ENCODE measurements around the gene RHOB. TPM values are rescaled to one million over a fixed set of nuclear protein-coding genes. Genes with fewer than 3 reads are reported as not detected.

RHOB gene
- total RNA-seq, 1 donor from 2014 or later, result 16.1 TPM

GRCh38 chr2:20447437-20448245 is 767 bp downstream of the RHOB start:
- H3K4me3 ChIP-seq, result peak overlapping the region; percentile 59
- peak; percentile 67 for DNase-seq (ENCODE audit: low spot score)
- H3K27ac Mint-ChIP-seq, result peak overlapping the region; percentile 74
- peak overlapping the region; percentile 51 for H2AFZ ChIP-seq (replicated peaks)
- peaks cover 25% of the 10 kb centered on the region for H3F3A ChIP-seq (ENCODE audit: low read depth)
- peaks cover 39% of the 10 kb centered on the region for H3K4me1 ChIP-seq
- peaks cover 4% of the 10 kb centered on the region for H3K27me3 Mint-ChIP-seq (ENCODE audit: insufficient read depth, low read depth)
- peaks cover 4% of the 10 kb centered on the region for H3K36me3 Mint-ChIP-seq
- H3K4me2 ChIP-seq, result peak overlapping the region; percentile 83
- H4K20me1 ChIP-seq (ENCODE audit: low read depth), result peaks cover 31% of the 10 kb centered on the region
- H3K9me3 Mint-ChIP-seq, result no peaks in the 10 kb centered on the region
- H3K4me1 Mint-ChIP-seq, result peaks cover 52% of the 10 kb centered on the region
- H3K4me3 Mint-ChIP-seq, result peak overlapping the region; percentile 96
- H3K9me3 ChIP-seq (ENCODE audit: low read depth), result no peaks in the 10 kb centered on the region
- H3K79me2 ChIP-seq (ENCODE audit: low read depth), result no peaks in the 10 kb centered on the region
- no peak overlapping the region for H3K27ac ChIP-seq
- no peaks in the 10 kb centered on the region for H3K36me3 ChIP-seq
- TF ChIP-seq CTCF (IDR thresholded peaks at IDR 0.05) (no peak), EZH2phosphoT487 (IDR thresholded peaks at IDR 0.05) (peak; percentile 77), EZH2 (IDR thresholded peaks at IDR 0.05) (peak; percentile 80)
- peak overlapping the region; percentile 42 for H3K9ac ChIP-seq
- peaks cover 76% of the 10 kb centered on the region for H3K27me3 ChIP-seq

GRCh38 chr2:20448246-20448976 is 1.5 kb downstream of the RHOB start:
- H3K4me1 Mint-ChIP-seq, result peaks cover 50% of the 10 kb centered on the region
- Histone ChIP-seq H3K9ac (no peak overlapping the region), H3K4me1 (peaks cover 39% of the 10 kb centered on the region), H3F3A (ENCODE audit: low read depth) (peaks cover 25% of the 10 kb centered on the region), H3K36me3 (no peaks in the 10 kb centered on the region), H3K79me2 (ENCODE audit: low read depth) (no peaks in the 10 kb centered on the region), H2AFZ (replicated peaks) (no peak overlapping the region), H3K4me3 (peak overlapping the region; percentile 59), H4K20me1 (ENCODE audit: low read depth) (peaks cover 31% of the 10 kb centered on the region), H3K27ac (no peak overlapping the region), H3K4me2 (peak overlapping the region; percentile 83), H3K9me3 (ENCODE audit: low read depth) (no peaks in the 10 kb centered on the region), H3K27me3 (peaks cover 84% of the 10 kb centered on the region)
- H3K27me3 Mint-ChIP-seq (ENCODE audit: insufficient read depth, low read depth), result peaks cover 4% of the 10 kb centered on the region
- DNase-seq (ENCODE audit: low spot score), result peak; percentile 29
- peaks cover 2% of the 10 kb centered on the region for H3K9me3 Mint-ChIP-seq
- no peak overlapping the region for H3K27ac Mint-ChIP-seq
- TF ChIP-seq EZH2 (IDR thresholded peaks at IDR 0.05) (peak; percentile 46), EZH2phosphoT487 (IDR thresholded peaks at IDR 0.05) (peak; percentile 52), CTCF (IDR thresholded peaks at IDR 0.05) (no peak)
- H3K36me3 Mint-ChIP-seq, result peaks cover 4% of the 10 kb centered on the region
- peak overlapping the region; percentile 96 for H3K4me3 Mint-ChIP-seq

GRCh38 chr2:20448977-20449306 is 2.1 kb downstream of the RHOB start:
- Mint-ChIP-seq H3K4me3 (peak overlapping the region; percentile 96), H3K4me1 (peaks cover 45% of the 10 kb centered on the region), H3K27me3 (ENCODE audit: insufficient read depth, low read depth) (peaks cover 3% of the 10 kb centered on the region), H3K9me3 (peaks cover 2% of the 10 kb centered on the region), H3K36me3 (peaks cover 4% of the 10 kb centered on the region), H3K27ac (peak overlapping the region; percentile 38)
- Histone ChIP-seq H3F3A (ENCODE audit: low read depth) (peaks cover 25% of the 10 kb centered on the region), H3K27me3 (peaks cover 87% of the 10 kb centered on the region), H3K4me1 (peaks cover 39% of the 10 kb centered on the region), H3K4me2 (peak overlapping the region; percentile 83), H2AFZ (replicated peaks) (no peak overlapping the region), H3K79me2 (ENCODE audit: low read depth) (no peaks in the 10 kb centered on the region), H3K9ac (no peak overlapping the region), H3K9me3 (ENCODE audit: low read depth) (no peaks in the 10 kb centered on the region), H3K36me3 (no peaks in the 10 kb centered on the region), H3K27ac (no peak overlapping the region), H3K4me3 (peak overlapping the region; percentile 59), H4K20me1 (ENCODE audit: low read depth) (peaks cover 31% of the 10 kb centered on the region)
- no peak for DNase-seq (ENCODE audit: low spot score)
- TF ChIP-seq EZH2phosphoT487 (IDR thresholded peaks at IDR 0.05) (no peak), CTCF (IDR thresholded peaks at IDR 0.05) (no peak), EZH2 (IDR thresholded peaks at IDR 0.05) (no peak)
